Measurements from ENCODE around the gene MICAL3. TPM values are rescaled to one million over a fixed set of nuclear protein-coding genes. Genes with fewer than 3 reads are reported as not detected.

MICAL3 gene
- total and polyA plus RNA-seq, 2 of the 8 experiments (the other 6 are each of a cell fraction or from before 2014, with no cell fraction given) = 8.3 to 41.8 TPM

- peaks cover 2 to 5% (median 4%) of the 10 kb centered on the region in 4 experiments; a peak in 7 of 8 replicates for H3K36me3 ChIP-seq (ENCODE audit: control insufficient read depth in 2 of 4, insufficient read depth in 4 of 4, low read length in 3 of 4)
- no peak overlapping the region for H3K4me3 ChIP-seq (ENCODE audit: extremely low read depth in 1 of 4, insufficient read depth in 2 of 4, low read depth in 3 of 4, low read length in 4 of 4)
- ChIA-PET POLR2A (ENCODE audit: partially characterized antibody) (no interaction called here), CTCF (ENCODE audit: partially characterized antibody) (interaction anchor here (0.6 to 1.6 kb wide), 6 partner anchors 9 to 141 kb away, joined by 3 to 4 read pairs (median 4); no protein-coding TSS in a partner anchor)
- no peak overlapping the region for H2BK20ac ChIP-seq (ENCODE audit: low read length)
- H4K8ac ChIP-seq (ENCODE audit: extremely low read depth, insufficient read depth, low read length) = no peak overlapping the region
- peaks cover 7 to 28% of the 10 kb centered on the region in 2 experiments for H4K20me1 ChIP-seq (replicated peaks in 1 of 2; ENCODE audit: control insufficient read depth in 1 of 2, insufficient read depth in 2 of 2, low read length in 2 of 2)
- H2BK5ac ChIP-seq (ENCODE audit: low read depth, low read length) = no peak overlapping the region
- no peak overlapping the region for H3K4ac ChIP-seq (replicated peaks; ENCODE audit: insufficient read length, low read depth, low read length)
- H3K4me1 ChIP-seq (replicated peaks in 1 of 4; ENCODE audit: control insufficient read depth in 3 of 4, insufficient read depth in 4 of 4, low read length in 3 of 4) = no peaks in the 10 kb centered on the region
- no peak overlapping the region for H3K56ac ChIP-seq (replicated peaks; ENCODE audit: insufficient read length, low read depth, low read length)
- no peak overlapping the region for H2AFZ ChIP-seq (ENCODE audit: low read length)
- H3K23ac ChIP-seq (ENCODE audit: insufficient read length) = no peak overlapping the region
- H4K91ac ChIP-seq (replicated peaks; ENCODE audit: insufficient read length, low read length) = no peak overlapping the region
- no peaks in the 10 kb centered on the region for H3K23me2 ChIP-seq (ENCODE audit: low read depth, low read length)
- no peak overlapping the region for H3K4me2 ChIP-seq (ENCODE audit: insufficient read depth in 1 of 2, low read depth in 2 of 2, low read length in 2 of 2)
- no peak overlapping the region for H2AK5ac ChIP-seq (ENCODE audit: low read depth, low read length)
- WGBS, 2 experiments (ENCODE audit: extremely low coverage in 1 of 2, insufficient coverage in 1 of 2, insufficient read length in 1 of 2, insufficient replicate concordance in 2 of 2, low coverage in 1 of 2, low lambda C conversion rate in 2 of 2, missing lambda C conversion rate in 1 of 2) = 89% methylated on average over 8 of the region's 8 CpGs; no CpG with 5 or more reads in 1 of the 2 experiments
- FAIRE-seq (no peak), DNase-seq (ENCODE audit: low read depth in 1 of 2, low spot score in 2 of 2) (no peak)
- H3K79me2 ChIP-seq (ENCODE audit: control insufficient read depth in 1 of 2, insufficient read depth in 2 of 2, low read length in 2 of 2) = no peaks in the 10 kb centered on the region
- no peak overlapping the region for H3K18ac ChIP-seq (ENCODE audit: extremely low read depth, low read length)
- H3K27ac ChIP-seq (ENCODE audit: low read depth, low read length) = no peak overlapping the region
- H3K9me3 ChIP-seq (ENCODE audit: insufficient read depth in 2 of 2, low read depth in 1 of 2, low read length in 1 of 2) = no peaks in the 10 kb centered on the region
- H2BK12ac ChIP-seq (ENCODE audit: low read depth, low read length) = no peak overlapping the region
- no peak overlapping the region for H4K5ac ChIP-seq (ENCODE audit: insufficient read length, low read depth, low read length)
- no peak overlapping the region for H3K9ac ChIP-seq (replicated peaks in 1 of 4; ENCODE audit: extremely low read depth in 1 of 4, low read depth in 3 of 4, low read length in 3 of 4)
- no peak overlapping the region for H3K14ac ChIP-seq (ENCODE audit: insufficient read length)
- H2BK120ac ChIP-seq (replicated peaks; ENCODE audit: low read depth, low read length) = no peak overlapping the region
- H3K79me1 ChIP-seq (ENCODE audit: low read depth, low read length) = no peaks in the 10 kb centered on the region
- H3K27me3 ChIP-seq (replicated peaks in 1 of 4; ENCODE audit: control insufficient read depth in 3 of 4, extremely low read depth in 1 of 4, insufficient read depth in 3 of 4, low read length in 3 of 4) = peaks cover 0 to 18% (median 7%) of the 10 kb centered on the region in 4 experiments; a peak in 5 of 7 replicates
- H2BK15ac ChIP-seq (ENCODE audit: low read length) = no peak overlapping the region
- TF ChIP-seq ZNF274 (IDR thresholded peaks at IDR 0.05; ENCODE audit: borderline replicate concordance, extremely low read depth, low read length) = no peak
- no peak for TF ChIP-seq NRF1 (IDR thresholded peaks at IDR 0.05; ENCODE audit: low read depth, low read length)
- TF ChIP-seq RAD21 (IDR thresholded peaks at IDR 0.05 in 1 of 2, conservative IDR thresholded peaks at IDR 0.05 in 1 of 2; ENCODE audit: low read depth in 2 of 2, low read length in 2 of 2) = no peak
Observed at GRCh38 chr22:17884893-17885292, 139.5 kb downstream of the MICAL3 start.
